ENCODE measurements around the gene TIMM10B. TPM values are rescaled to one million over a fixed set of nuclear protein-coding genes. Genes with fewer than 3 reads are reported as not detected.

Gene TIMM10B
- total RNA-seq, 2 donors from 2014 or later = 42.7 to 43.7 TPM

DNA sequence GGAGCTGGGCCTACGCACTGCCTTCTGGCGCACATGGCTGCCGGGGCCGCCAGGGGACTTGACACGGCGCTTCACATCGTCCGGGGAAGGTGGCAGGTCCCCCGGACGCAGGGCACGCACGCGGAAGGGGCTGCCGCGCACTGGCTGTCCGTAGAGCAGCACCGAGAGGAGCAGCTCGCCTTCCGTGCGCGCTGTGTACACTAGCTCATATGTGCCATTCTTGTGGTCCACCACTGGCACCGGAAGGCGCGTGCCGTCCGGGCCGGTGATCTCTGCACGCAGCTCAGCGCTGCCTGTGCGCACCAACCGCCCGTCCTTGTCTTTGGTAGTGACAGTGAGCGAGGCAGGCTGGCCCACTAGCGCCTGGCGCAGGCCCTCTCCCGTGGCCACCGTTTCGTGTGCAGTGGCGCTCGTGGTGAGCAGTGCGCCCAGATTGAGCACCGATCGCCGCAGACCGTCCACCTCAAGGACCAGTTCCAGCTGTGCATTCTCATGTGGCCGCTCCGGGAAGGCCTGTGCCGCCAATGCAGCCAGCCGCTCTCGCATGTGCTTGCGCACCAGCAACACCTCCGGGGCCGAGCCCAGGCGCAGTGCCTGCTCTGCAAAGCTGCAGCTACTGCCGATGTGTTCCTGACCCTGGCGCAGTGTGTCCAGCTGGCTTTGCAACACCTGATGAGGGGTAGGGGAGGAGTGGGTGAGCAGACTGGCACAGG, 24.8 kb upstream of the TIMM10B start:
- ATAC-seq (replicated peaks) = no peak
- Mint-ChIP-seq H3K9me3 (no peaks in the 10 kb centered on the region), H3K36me3 (ENCODE audit: low read depth) (peaks cover 11% of the 10 kb centered on the region), H3K27me3 (no peaks in the 10 kb centered on the region), H3K4me1 (no peaks in the 10 kb centered on the region), H3K27ac (no peak overlapping the region), H3K4me3 (no peak overlapping the region)

DNA sequence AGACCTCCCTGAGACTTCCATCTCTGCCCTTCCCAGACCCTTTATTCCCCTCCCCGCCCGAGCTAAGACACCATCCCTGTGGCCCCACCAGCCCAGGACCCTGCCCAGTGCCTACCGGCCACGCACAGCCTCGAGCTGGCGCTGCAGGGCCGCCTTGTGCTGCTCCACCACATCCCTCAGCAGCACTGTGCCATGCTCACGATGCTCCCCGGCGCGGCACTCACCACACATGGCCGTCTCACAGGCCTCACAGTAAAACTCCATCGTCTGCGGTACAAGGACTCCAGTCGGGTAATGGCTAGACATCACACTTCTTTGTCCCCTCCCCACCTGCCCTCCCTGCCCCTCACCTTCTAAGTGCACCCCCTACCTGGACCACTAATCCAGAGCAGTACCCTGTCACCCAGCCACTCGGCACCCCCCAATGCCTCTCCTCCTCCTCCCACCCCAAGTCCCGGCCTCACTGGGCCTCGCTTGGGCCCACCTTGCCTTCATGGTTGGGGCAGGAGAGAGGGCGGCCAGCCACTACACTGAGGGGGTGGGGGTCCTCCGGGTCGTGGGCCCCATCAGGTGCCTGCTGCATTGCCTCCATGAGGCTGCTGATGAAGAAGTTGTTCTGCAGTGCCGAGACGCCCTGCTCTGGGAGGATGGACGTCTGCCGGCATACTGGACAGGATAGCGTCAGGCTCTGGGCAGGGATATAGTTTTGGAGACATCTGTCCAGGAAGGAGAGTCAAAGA, 23.6 kb upstream of the TIMM10B start:
- Mint-ChIP-seq H3K4me1 (no peaks in the 10 kb centered on the region), H3K4me3 (no peak overlapping the region), H3K27me3 (no peaks in the 10 kb centered on the region), H3K36me3 (ENCODE audit: low read depth) (peaks cover 11% of the 10 kb centered on the region), H3K27ac (no peak overlapping the region), H3K9me3 (no peaks in the 10 kb centered on the region)
- ATAC-seq (replicated peaks) = no peak

DNA sequence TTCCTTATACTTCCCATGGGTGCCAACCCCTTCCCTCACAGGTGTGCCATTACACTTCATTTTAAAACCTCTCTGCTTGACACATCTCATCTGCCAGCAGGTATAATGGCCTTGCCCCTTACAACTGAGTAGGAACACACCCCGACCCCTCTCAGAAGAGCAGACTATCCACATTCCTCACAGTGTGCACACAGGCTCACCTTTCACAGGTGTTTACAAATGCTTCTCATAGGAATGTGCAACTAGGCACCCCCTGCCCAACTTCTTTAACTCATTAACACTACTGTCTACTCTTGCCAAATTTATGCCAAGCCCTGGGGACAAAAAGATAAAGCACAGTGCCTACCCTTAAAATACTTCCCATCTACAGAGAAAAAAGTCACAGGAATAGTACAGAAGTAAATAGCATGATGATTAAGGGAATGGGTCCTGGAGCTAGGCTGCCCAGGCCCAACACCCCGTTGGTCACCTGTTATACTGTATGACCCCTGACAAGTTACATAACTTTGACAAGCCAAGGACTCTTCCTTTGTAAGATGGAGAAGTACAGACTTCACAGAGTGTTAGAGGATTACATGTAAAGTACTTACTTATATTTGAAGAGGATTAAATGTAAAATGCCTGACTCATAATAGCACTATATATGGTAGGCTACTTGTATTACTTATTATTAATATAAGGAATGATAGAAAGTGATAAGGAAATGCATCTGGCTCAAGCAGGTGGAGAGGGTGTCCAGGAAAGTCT, 22.8 kb upstream of the TIMM10B start:
- Mint-ChIP-seq H3K27me3 (no peaks in the 10 kb centered on the region), H3K36me3 (ENCODE audit: low read depth) (peaks cover 11% of the 10 kb centered on the region), H3K9me3 (no peaks in the 10 kb centered on the region), H3K4me1 (no peaks in the 10 kb centered on the region), H3K4me3 (no peak overlapping the region), H3K27ac (no peak overlapping the region)
- ATAC-seq (replicated peaks) = no peak

DNA sequence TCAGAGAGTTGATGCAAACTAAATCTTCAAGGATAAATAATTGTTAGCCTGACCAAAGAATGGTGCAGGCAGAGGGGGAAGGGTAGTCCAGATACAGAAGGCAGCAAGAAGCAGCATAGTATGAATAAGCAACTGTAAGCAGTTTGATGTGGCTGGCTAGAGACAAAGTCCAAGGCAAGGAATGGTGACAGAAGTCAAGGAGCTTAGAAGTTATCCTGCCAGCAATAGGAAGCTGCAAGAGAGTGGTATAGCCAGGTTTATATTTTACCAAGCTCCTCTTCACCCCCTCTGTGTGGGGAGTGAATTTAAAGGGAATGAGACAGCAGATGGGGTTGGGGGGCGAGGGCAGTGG, 22.2 kb upstream of the TIMM10B start:
- H3K4me1 Mint-ChIP-seq = no peaks in the 10 kb centered on the region
- no peak for ATAC-seq (replicated peaks)
- peaks cover 11% of the 10 kb centered on the region for H3K36me3 Mint-ChIP-seq (ENCODE audit: low read depth)
- no peaks in the 10 kb centered on the region for H3K9me3 Mint-ChIP-seq
- H3K27ac Mint-ChIP-seq = no peak overlapping the region
- no peak overlapping the region for H3K4me3 Mint-ChIP-seq
- H3K27me3 Mint-ChIP-seq = no peaks in the 10 kb centered on the region

DNA sequence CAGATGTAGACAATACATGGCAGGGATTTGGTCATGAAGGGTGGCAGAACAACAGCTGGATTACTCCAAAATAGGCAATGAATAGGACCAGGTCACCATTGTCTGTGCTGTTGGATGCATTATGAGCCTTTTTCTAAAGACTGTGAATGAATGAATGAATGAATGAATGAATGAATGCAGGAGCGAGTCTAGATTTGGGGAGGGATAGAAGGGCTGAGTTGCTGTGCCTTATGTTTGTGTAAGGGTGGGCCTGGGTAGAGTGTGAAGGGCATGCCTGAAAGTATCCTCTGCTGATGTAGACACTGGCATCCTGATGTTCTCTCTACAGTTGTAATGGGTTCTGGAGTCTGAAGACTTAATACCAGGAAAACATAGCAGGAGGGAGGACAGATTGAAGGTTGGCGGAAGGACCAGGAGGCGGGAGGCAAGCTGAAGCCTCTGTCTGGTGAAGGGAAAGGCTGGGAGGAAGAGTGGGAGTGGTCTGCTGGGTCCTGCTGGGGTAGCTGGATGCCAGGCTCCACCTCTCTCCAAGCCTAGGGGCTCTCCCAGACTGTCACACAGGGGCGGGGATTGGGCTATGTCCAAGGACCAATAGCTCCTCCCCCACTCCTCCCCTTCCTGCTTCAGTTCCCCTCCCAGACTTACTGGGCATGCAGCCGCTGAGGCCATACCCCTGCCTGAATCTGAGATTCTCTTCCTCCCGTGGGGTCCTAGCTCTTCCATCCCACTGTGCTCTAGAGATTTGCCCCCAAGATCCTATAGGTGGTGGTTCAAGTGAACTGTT, 12.4 kb upstream of the TIMM10B start:
- no peaks in the 10 kb centered on the region for H3K27me3 Mint-ChIP-seq
- peak; percentile 23 for ATAC-seq (replicated peaks)
- H3K4me3 Mint-ChIP-seq = no peak overlapping the region
- H3K36me3 Mint-ChIP-seq (ENCODE audit: low read depth) = peaks cover 6% of the 10 kb centered on the region
- H3K4me1 Mint-ChIP-seq = peaks cover 6% of the 10 kb centered on the region
- H3K9me3 Mint-ChIP-seq = no peaks in the 10 kb centered on the region
- no peak overlapping the region for H3K27ac Mint-ChIP-seq

DNA sequence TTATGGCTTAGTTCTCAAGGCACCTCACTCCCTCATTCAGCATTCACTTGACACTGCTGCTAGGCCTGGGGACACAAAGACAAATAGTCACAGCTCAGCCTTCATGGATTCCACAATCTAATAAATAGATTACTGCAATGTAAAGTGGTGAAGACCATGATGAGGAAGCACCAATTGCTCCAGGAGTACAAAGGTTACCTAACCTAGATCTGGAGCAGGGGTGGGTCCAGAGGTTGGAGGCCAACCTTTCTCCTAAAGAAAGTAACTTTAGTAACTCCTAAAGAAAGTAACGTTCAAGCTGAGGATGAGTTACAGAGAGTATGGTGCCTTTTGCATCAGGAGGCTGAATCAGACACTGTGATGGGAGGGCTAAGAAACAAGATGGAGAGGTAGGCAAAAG, 11.7 kb upstream of the TIMM10B start:
- Mint-ChIP-seq H3K4me1 (peaks cover 6% of the 10 kb centered on the region), H3K36me3 (ENCODE audit: low read depth) (peaks cover 6% of the 10 kb centered on the region), H3K4me3 (no peak overlapping the region), H3K27me3 (no peaks in the 10 kb centered on the region), H3K27ac (no peak overlapping the region), H3K9me3 (no peaks in the 10 kb centered on the region)
- no peak for ATAC-seq (replicated peaks)

DNA sequence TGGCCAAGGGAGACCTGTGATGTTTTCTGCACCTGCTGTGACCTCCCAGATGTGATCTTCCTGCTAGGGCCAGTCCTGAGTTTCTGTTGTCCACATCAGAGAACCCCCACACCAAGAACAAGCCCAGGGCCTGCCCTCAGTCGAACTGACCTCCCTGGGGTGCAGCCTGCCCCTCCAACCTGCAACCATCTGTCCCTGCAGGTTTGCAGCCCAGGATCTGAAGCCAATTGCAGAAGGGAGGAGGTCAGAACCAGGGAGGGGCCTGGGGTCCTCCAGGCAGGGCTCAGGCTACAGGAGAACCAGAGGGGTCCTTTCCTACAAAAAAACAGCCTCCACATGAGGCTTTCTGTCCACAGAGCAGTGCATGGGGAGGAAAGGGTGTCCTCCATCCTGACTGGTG, 8.4 kb upstream of the TIMM10B start:
- Mint-ChIP-seq H3K4me1 (peaks cover 6% of the 10 kb centered on the region), H3K9me3 (no peaks in the 10 kb centered on the region), H3K27ac (peak overlapping the region; percentile 38), H3K27me3 (no peaks in the 10 kb centered on the region), H3K36me3 (ENCODE audit: low read depth) (peaks cover 16% of the 10 kb centered on the region), H3K4me3 (peak overlapping the region; percentile 77)
- ATAC-seq (replicated peaks) = no peak

DNA sequence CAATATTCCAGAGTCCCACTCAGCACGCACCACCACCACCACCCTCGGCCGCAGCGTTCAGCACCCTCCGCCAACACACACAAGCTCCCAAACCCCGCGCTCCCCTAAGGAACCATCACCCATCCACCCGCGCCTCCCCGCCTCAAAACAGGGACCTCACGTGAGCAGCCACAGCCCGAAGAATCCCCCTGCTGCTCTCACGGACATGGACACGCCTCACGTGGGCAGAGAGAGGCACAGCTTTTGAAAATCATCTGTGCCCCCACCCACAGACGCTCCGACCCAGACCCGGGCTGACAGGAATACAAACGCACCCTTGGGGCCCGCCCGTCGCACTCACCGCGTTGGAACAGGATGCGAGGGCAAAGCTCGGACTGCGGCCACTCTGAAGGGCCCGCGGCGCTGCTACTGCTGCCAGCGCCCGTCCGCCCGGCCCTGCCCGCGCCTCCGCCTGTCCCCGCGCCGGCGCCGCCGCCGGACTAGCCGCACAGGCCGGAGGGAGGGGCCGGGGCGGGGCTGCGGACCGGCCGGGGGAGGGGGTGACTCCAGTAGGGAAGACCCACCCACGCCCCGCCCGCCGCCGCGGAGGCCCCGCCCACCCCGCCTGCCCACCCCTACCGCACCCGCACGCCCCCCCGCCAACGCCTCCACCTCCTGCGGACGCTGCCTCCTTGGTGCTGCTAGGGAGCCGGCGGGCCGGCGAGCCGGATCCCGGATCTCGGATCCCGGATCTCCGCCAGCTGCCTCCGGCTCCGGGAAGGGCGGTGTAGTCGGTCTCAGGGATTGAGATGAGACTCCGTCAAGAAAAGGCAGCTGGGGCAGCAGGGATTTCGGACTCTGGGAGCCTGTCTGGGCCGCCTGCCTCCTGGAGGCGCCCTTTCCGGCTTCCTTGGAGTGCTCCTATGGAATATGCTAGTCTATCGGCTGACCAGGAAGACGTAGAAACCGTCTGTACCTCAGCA, 7.6 kb upstream of the TIMM10B start, which contains the start of gene TRIM3:
TSS of gene TRIM3 (minus strand) at position 491 of the 962 bp plus-strand sequence. CDS start 8,246 bp downstream, outside the sequence.
- peak within 1 kb of the TSS; percentile 77 for H3K4me3 Mint-ChIP-seq
- H3K27me3 Mint-ChIP-seq = no peaks in the 10 kb centered on the region
- H3K27ac Mint-ChIP-seq = peak within 1 kb of the TSS; percentile 79
- no peaks in the 10 kb centered on the region for H3K9me3 Mint-ChIP-seq
- peaks cover 6% of the 10 kb centered on the region for H3K4me1 Mint-ChIP-seq
- peaks cover 24% of the 10 kb centered on the region for H3K36me3 Mint-ChIP-seq (ENCODE audit: low read depth)
- peak; percentile 74 for ATAC-seq (replicated peaks)

DNA sequence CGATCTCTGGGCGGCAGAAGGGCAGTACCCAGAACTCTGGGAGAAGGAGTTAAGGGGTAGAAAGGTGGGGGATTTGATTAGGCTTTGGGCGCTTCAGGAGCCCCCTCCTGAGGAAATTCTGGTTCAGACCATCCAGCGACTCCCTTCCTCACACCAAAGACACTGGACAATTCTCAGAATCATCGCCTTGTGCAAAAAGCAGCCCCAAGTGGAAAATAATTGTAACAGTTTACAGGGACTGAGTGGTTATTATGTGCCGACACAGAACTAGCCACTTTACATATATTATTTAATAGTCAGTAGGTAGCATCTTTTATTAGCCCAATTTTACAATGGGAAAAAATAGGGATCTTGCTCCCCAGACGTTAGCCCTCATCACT, 6.9 kb upstream of the TIMM10B start:
- Mint-ChIP-seq H3K36me3 (ENCODE audit: low read depth) (peaks cover 31% of the 10 kb centered on the region), H3K9me3 (no peaks in the 10 kb centered on the region), H3K27me3 (no peaks in the 10 kb centered on the region), H3K4me3 (peak overlapping the region; percentile 77), H3K27ac (peak overlapping the region; percentile 63), H3K4me1 (peaks cover 6% of the 10 kb centered on the region)
- no peak for ATAC-seq (replicated peaks)

DNA sequence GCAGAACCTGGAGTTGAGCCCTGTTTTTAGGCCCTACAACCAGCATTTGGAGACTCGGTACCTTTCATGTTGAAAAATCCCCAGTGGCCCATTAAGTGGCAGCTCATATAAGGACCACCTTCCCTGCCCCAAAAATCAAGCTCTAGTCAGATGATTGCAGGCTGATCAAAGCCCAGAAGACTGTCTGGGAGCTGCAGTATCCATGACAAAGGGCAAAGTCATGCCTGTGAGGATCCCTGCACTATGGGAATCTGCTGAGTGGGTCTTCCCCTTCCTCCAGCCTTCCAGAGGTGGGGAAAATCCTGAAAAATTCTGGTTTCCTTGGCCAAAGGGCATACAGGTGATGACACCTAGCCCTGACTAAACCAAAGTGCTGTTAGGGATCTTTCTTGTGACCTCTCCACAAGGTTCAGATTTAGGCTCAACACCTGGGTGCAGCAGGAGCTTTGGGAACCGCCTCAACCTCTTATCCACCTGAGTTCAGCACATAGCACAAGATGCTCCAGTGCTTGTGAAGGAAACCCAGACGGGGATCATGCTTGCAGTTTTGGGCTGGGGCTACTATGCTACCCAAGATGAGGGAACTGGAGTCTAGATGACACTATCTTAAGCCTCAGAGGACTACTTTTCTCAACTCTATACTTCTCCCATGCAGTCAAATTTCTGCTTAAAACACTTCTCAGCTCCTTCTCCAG, 6.3 kb upstream of the TIMM10B start:
- Mint-ChIP-seq H3K27ac (peak overlapping the region; percentile 63), H3K36me3 (ENCODE audit: low read depth) (peaks cover 36% of the 10 kb centered on the region), H3K4me3 (peak overlapping the region; percentile 77), H3K27me3 (no peaks in the 10 kb centered on the region), H3K4me1 (peaks cover 6% of the 10 kb centered on the region), H3K9me3 (no peaks in the 10 kb centered on the region)
- no peak for ATAC-seq (replicated peaks)

DNA sequence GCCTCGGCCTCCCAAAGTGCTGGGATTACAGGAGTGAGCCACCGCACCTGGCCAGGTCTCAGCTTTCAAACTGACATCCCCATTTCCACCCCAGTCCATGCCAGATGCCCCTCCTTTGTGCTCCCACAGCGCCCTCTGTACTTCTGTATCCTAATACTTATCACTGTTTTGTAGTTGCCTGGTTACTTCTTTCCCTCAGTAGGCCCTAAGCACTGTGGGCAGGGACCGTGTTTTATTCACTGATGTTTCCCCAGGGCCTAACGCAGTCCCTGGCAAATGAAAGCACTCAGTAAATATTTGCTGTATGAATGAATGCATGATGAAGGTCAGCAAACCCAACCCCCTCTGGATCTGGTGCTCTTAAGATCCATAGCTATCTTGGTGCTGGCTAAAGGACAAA, 5.4 kb upstream of the TIMM10B start:
- H3K27ac Mint-ChIP-seq = no peak overlapping the region
- no peaks in the 10 kb centered on the region for H3K27me3 Mint-ChIP-seq
- H3K36me3 Mint-ChIP-seq (ENCODE audit: low read depth) = peaks cover 45% of the 10 kb centered on the region
- no peak overlapping the region for H3K4me3 Mint-ChIP-seq
- peaks cover 10% of the 10 kb centered on the region for H3K4me1 Mint-ChIP-seq
- no peak for ATAC-seq (replicated peaks)
- H3K9me3 Mint-ChIP-seq = no peaks in the 10 kb centered on the region

DNA sequence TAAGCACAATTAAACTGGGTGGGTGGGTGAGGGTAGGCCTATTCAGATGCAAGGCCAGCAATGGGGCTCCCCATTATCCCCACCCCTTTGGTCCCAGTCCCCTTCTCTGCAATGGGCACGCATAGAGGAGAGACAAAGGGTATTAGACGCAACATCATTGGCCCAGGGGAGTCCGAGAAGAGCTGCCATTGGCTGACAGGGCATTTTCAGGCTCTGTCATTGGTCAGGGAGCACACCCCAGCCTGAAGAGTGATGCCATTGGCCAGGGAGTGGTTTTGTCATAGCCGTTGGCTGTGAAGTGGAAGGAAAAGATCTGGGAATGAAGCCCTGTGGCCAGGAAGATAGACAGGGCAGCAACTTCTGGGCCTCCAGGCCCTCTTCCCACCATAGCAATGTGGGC, 4.7 kb upstream of the TIMM10B start:
- Mint-ChIP-seq H3K27ac (no peak overlapping the region), H3K27me3 (no peaks in the 10 kb centered on the region), H3K4me3 (no peak overlapping the region), H3K9me3 (no peaks in the 10 kb centered on the region), H3K4me1 (peaks cover 10% of the 10 kb centered on the region), H3K36me3 (ENCODE audit: low read depth) (peaks cover 51% of the 10 kb centered on the region)
- ATAC-seq (replicated peaks) = no peak

All from activated T-helper 17 cell treated with anti-CD3 and anti-CD28 coated beads, Interleukin-2, amount 50 U/mL, for 72 hours (primary cell).